Measurements from ENCODE around the gene SH3BP4. TPM values are rescaled to one million over a fixed set of nuclear protein-coding genes. Genes with fewer than 3 reads are reported as not detected.

SH3BP4 gene
- total and polyA plus RNA-seq, 2 of the 8 experiments (the other 6 are each of a cell fraction or from before 2014, with no cell fraction given) = 28.3 to 35.4 TPM

- no peak overlapping the region; the same call in 1 of the 2 replicates for H2AK5ac ChIP-seq (ENCODE audit: low read depth, low read length)
- H2BK5ac ChIP-seq (ENCODE audit: low read depth, low read length) = no peak overlapping the region
- peaks cover 22 to 94% of the 10 kb centered on the region in 2 experiments for H3K79me2 ChIP-seq (ENCODE audit: control insufficient read depth in 1 of 2, insufficient read depth in 2 of 2, low read length in 2 of 2)
- no peak overlapping the region for H2BK120ac ChIP-seq (replicated peaks; ENCODE audit: low read depth, low read length)
- no peaks in the 10 kb centered on the region for H3K9me3 ChIP-seq (ENCODE audit: insufficient read depth in 2 of 2, low read depth in 1 of 2, low read length in 1 of 2)
- peaks cover 0 to 9% (median 0%) of the 10 kb centered on the region in 4 experiments; a peak in 2 of 8 replicates for H3K36me3 ChIP-seq (ENCODE audit: control insufficient read depth in 2 of 4, insufficient read depth in 4 of 4, low read length in 3 of 4)
- ChIA-PET CTCF (ENCODE audit: partially characterized antibody) (interaction anchor here (1.0 to 1.3 kb wide), 2 partner anchors 14 to 133 kb away, joined by 3 to 4 read pairs; no protein-coding TSS in a partner anchor), POLR2A (ENCODE audit: partially characterized antibody) (no interaction called here)
- H3K18ac ChIP-seq (ENCODE audit: extremely low read depth, low read length) = no peak overlapping the region
- no peaks in the 10 kb centered on the region for H3K27me3 ChIP-seq (replicated peaks in 1 of 4; ENCODE audit: control insufficient read depth in 3 of 4, extremely low read depth in 1 of 4, insufficient read depth in 3 of 4, low read length in 3 of 4)
- H3K56ac ChIP-seq (replicated peaks; ENCODE audit: insufficient read length, low read depth, low read length) = no peak overlapping the region
- no peak for TF ChIP-seq TCF12 (IDR thresholded peaks at IDR 0.05; ENCODE audit: low read depth, low read length)
- no peak for TF ChIP-seq POU5F1 (IDR thresholded peaks at IDR 0.05; ENCODE audit: low read depth, low read length)
- H3K4ac ChIP-seq (replicated peaks; ENCODE audit: insufficient read length, low read depth, low read length) = no peak overlapping the region
- H3K23me2 ChIP-seq (ENCODE audit: low read depth, low read length) = peaks cover 6% of the 10 kb centered on the region
- H2AFZ ChIP-seq (ENCODE audit: low read length) = no peak overlapping the region
- no peak overlapping the region for H3K23ac ChIP-seq (ENCODE audit: insufficient read length)
- H3K27ac ChIP-seq (ENCODE audit: low read depth, low read length) = no peak overlapping the region
- FAIRE-seq = no peak
- H3K79me1 ChIP-seq (ENCODE audit: low read depth, low read length) = peaks cover 32% of the 10 kb centered on the region
- no peak overlapping the region for H3K14ac ChIP-seq (ENCODE audit: insufficient read length)
- no peak overlapping the region for H4K8ac ChIP-seq (ENCODE audit: extremely low read depth, insufficient read depth, low read length)
- no peak overlapping the region for H2BK15ac ChIP-seq (ENCODE audit: low read length)
- DNase-seq (ENCODE audit: low read depth in 1 of 2, low spot score in 2 of 2) = no peak
- no peak overlapping the region for H3K4me2 ChIP-seq (ENCODE audit: insufficient read depth in 1 of 2, low read depth in 2 of 2, low read length in 2 of 2)
- no peak overlapping the region for H2BK12ac ChIP-seq (ENCODE audit: low read depth, low read length)
- no peak overlapping the region for H3K9ac ChIP-seq (replicated peaks in 1 of 4; ENCODE audit: extremely low read depth in 1 of 4, low read depth in 3 of 4, low read length in 3 of 4)
- peaks cover 0 to 26% (median 17%) of the 10 kb centered on the region in 4 experiments; a peak in 6 of 7 replicates for H3K4me1 ChIP-seq (replicated peaks in 1 of 4; ENCODE audit: control insufficient read depth in 3 of 4, insufficient read depth in 4 of 4, low read length in 3 of 4)
- no peak overlapping the region for H4K91ac ChIP-seq (replicated peaks; ENCODE audit: insufficient read length, low read length)
- peaks cover 26 to 28% of the 10 kb centered on the region in 2 experiments for H4K20me1 ChIP-seq (replicated peaks in 1 of 2; ENCODE audit: control insufficient read depth in 1 of 2, insufficient read depth in 2 of 2, low read length in 2 of 2)
- no peak overlapping the region for H4K5ac ChIP-seq (ENCODE audit: insufficient read length, low read depth, low read length)
- 87% methylated on average over 13 of the region's 13 CpGs; no CpG with 5 or more reads in 1 of the 2 experiments for WGBS, 2 experiments (ENCODE audit: extremely low coverage in 1 of 2, insufficient coverage in 1 of 2, insufficient read length in 1 of 2, insufficient replicate concordance in 2 of 2, low coverage in 1 of 2, low lambda C conversion rate in 2 of 2, missing lambda C conversion rate in 1 of 2)
- no peak overlapping the region for H2BK20ac ChIP-seq (ENCODE audit: low read length)
- H3K4me3 ChIP-seq (ENCODE audit: extremely low read depth in 1 of 4, insufficient read depth in 2 of 4, low read depth in 3 of 4, low read length in 4 of 4) = no peak overlapping the region
Observed at GRCh38 chr2:234970477-234970882, 18.7 kb downstream of the SH3BP4 start.
